K562 (cell line): ENCODE data around the gene ADGRG1. TPM values are rescaled to one million over a fixed set of nuclear protein-coding genes. Genes with fewer than 3 reads are reported as not detected.
A peak's percentile ranks its signal among the peaks of the same experiment; 100 is the strongest.

Experiments
- ATAC-seq: fragments of 200-7000 bp; cut with Tn5 transposase; 3 replicates; pipeline ENCODE4 v1.9.1; 2020; ENCODE audit warnings: moderate library complexity
- BruUV-seq: library from RNA; stranded (reverse); fragments of 400-500 nt; replicated peaks from 2 replicates; lab custom pipeline; 2021; lab: Mats Ljungman, UMichigan
- CTCF ChIA-PET: fragments of 300-600 bp; formaldehyde crosslinking; extraction: SDS; loops from one replicate; lab custom pipeline; 2021; ENCODE audit warnings: low intra/inter-chr PET ratio; lab: Yijun Ruan, JAX
- POLR2A ChIA-PET: fragments of 300-600, 350-650 bp; sonication (Branson Sonifier 250); formaldehyde crosslinking; extraction: SDS; loops from one replicate; lab custom pipeline; 2021; ENCODE audit warnings: antibody characterized with exemption, inconsistent platforms; lab: Yijun Ruan, JAX
- DNase-seq, 4 experiments: peaks; one replicate each; pipeline versions ENCODE4 v3.0.0 to v3.0.0-alpha.2; 2011 to 2018; ENCODE audit warnings: low spot score in 3 of 4, mixed read lengths in 3 of 4; ENCODE audit errors: extremely low read depth in 1 of 4
- FAIRE-seq: peaks from 2 replicates; lab custom pipeline; 2011; peaks lifted over from hg19 to GRCh38; lab: Jason Lieb, UNC
- H2AFZ ChIP-seq: 2 replicates; pipeline ENCODE4 v1.6.0; 2011; ENCODE audit warnings: low read depth, low read length, control low read depth, inconsistent platforms
- H3K27ac ChIP-seq: fragments of 200-600 bp; 3 replicates; pipeline ENCODE4 v1.8.0; 2011; ENCODE audit warnings: low read depth, mild to moderate bottlenecking, control low read depth, inconsistent platforms, low read length, moderate library complexity, mixed read lengths; ENCODE audit errors: extremely low read depth
- H3K27me3 ChIP-seq, 2 experiments: fragments of 300-600 bp in 1 of 2; 2 replicates in 1 of 2; 3 replicates in 1 of 2; pipeline versions ENCODE4 v1.6.0 to v1.8.0; 2011; ENCODE audit warnings: inconsistent platforms in 2 of 2, low read length in 2 of 2, mild to moderate bottlenecking in 1 of 2, mixed read lengths in 1 of 2, moderate library complexity in 1 of 2; ENCODE audit not compliant: control insufficient read depth in 2 of 2, insufficient read depth in 2 of 2
- H3K36me3 ChIP-seq: fragments of 300-600 bp; 3 replicates; pipeline ENCODE4 v1.8.0; 2011; ENCODE audit warnings: mild to moderate bottlenecking, low read length, inconsistent platforms; ENCODE audit not compliant: control insufficient read depth, insufficient read depth
- H3K4me1 ChIP-seq, 2 experiments: fragments of 200-600 bp in 1 of 2; replicated peaks in 1 of 2; 2 replicates in 1 of 2; 3 replicates in 1 of 2; pipeline versions ENCODE4 v1.5.1 to v1.8.0; 2011; ENCODE audit warnings: inconsistent platforms in 2 of 2, low read length in 2 of 2, mild to moderate bottlenecking in 1 of 2, mixed read lengths in 1 of 2, moderate library complexity in 1 of 2; ENCODE audit not compliant: control insufficient read depth in 2 of 2, insufficient read depth in 2 of 2
- H3K4me2 ChIP-seq: 2 replicates; pipeline ENCODE4 v1.6.1; 2011; ENCODE audit warnings: low read length, control low read depth, inconsistent platforms, mixed read lengths; ENCODE audit not compliant: insufficient read depth
- H3K4me3 ChIP-seq: fragments of 200-600 bp; sonication (generic), shearing (Covaris generic); 2 replicates; pipeline ENCODE4 v1.5.1; 2016; ENCODE audit warnings: control low read depth, inconsistent platforms
- H3K79me2 ChIP-seq: fragments of 200-600 bp; 3 replicates; pipeline ENCODE4 v1.8.0; 2011; ENCODE audit warnings: low read length, inconsistent platforms; ENCODE audit not compliant: control insufficient read depth, insufficient read depth
- H3K9ac ChIP-seq, 2 experiments: 2 replicates each; pipeline versions ENCODE4 v1.6.0 to v1.6.1; 2011; ENCODE audit warnings: low read depth in 2 of 2, low read length in 2 of 2, control low read depth in 1 of 2, inconsistent platforms in 1 of 2, mild to moderate bottlenecking in 1 of 2, mixed read lengths in 1 of 2; ENCODE audit not compliant: insufficient read depth in 1 of 2
- H3K9me1 ChIP-seq: one replicate; pipeline ENCODE4 v1.6.0; 2011; ENCODE audit warnings: inconsistent platforms, mild to moderate bottlenecking, low read length, moderate library complexity; ENCODE audit not compliant: control insufficient read depth, insufficient read depth
- H3K9me3 ChIP-seq: replicated peaks from 2 replicates; pipeline ENCODE4 v1.5.1; 2011; ENCODE audit warnings: low read depth, low read length, inconsistent platforms; ENCODE audit not compliant: control insufficient read depth, insufficient read depth
- H4K20me1 ChIP-seq: replicated peaks from 2 replicates; pipeline ENCODE4 v1.6.1; 2011; ENCODE audit warnings: low read length, inconsistent platforms, mixed read lengths; ENCODE audit not compliant: control insufficient read depth, insufficient read depth
- MED1 ChIP-seq: sonication (generic); formaldehyde crosslinking; IDR thresholded peaks from 2 replicates; pipeline ENCODE4 v1.8.1; 2023; ENCODE audit warnings: missing genetic modification reagents, borderline replicate concordance
- ZNF263 ChIP-seq: sonication (generic); formaldehyde crosslinking; IDR thresholded peaks from 2 replicates; pipeline ENCODE4 v1.8.0; 2022; ENCODE audit warnings: mild to moderate bottlenecking, missing genetic modification reagents, borderline replicate concordance
- WGBS: fragments of 100-300 bp; shearing (Covaris generic); methylation state at CpG from one replicate; pipeline ENCODE4 v1.1.6; 2016; ENCODE audit warnings: low coverage, mixed read lengths; ENCODE audit not compliant: insufficient coverage; ENCODE audit errors: missing lambda C conversion rate; 5-methylcytosine and 5-hydroxymethylcytosine counted together
- in situ Hi-C: fragments of 300-500 bp; cut with MboI; formaldehyde crosslinking; loops from 4 replicates; pipeline ENCODE4 v1.15.0; 2018; ENCODE audit warnings: inconsistent platforms, mixed read lengths
- intact Hi-C: fragments of 100-400 bp; cut with micrococcal nuclease; formaldehyde crosslinking; loops from 2 replicates; pipeline ENCODE4 v1.14.2; 2022
- polyA plus RNA-seq, 8 experiments: library from polyadenylated mRNA; depleted of rRNA in 4 of 8; stranded (reverse) in 5 of 8; unstranded in 3 of 8; fragments of >200 nt; fragmentation: Nextera tagmentation in 2 of 8; fragmentation: Illumina TruSeq in 1 of 8; extraction: Ambion mirVana in 2 of 8; extraction: Trizol in 1 of 8; gene quantifications; 2 replicates each; pipeline versions ENCODE4 v1.2.1 to v1.2.3, GENCODE V29; 2011 to 2014; ENCODE audit warnings: inconsistent platforms in 1 of 8, missing spikeins in 1 of 8
- total RNA-seq, 7 experiments: library from RNA; depleted of rRNA in 6 of 7; stranded (reverse); fragments of >200 nt in 6 of 7; fragmentation: Illumina TruSeq in 2 of 7; extraction: Trizol in 2 of 7; gene quantifications; 2 replicates each; pipeline versions ENCODE4 v1.2.1 to v1.2.3, GENCODE V29; 2011 to 2021; ENCODE audit warnings: low replicate concordance in 1 of 7

The ADGRG1 gene
- total and polyA plus RNA-seq, 9 of the 15 experiments (the other 6 are each of a cell fraction or from before 2014, with no cell fraction given) = 0.04 to 0.31 (median 0.16) TPM; not detected in 6

DNA sequence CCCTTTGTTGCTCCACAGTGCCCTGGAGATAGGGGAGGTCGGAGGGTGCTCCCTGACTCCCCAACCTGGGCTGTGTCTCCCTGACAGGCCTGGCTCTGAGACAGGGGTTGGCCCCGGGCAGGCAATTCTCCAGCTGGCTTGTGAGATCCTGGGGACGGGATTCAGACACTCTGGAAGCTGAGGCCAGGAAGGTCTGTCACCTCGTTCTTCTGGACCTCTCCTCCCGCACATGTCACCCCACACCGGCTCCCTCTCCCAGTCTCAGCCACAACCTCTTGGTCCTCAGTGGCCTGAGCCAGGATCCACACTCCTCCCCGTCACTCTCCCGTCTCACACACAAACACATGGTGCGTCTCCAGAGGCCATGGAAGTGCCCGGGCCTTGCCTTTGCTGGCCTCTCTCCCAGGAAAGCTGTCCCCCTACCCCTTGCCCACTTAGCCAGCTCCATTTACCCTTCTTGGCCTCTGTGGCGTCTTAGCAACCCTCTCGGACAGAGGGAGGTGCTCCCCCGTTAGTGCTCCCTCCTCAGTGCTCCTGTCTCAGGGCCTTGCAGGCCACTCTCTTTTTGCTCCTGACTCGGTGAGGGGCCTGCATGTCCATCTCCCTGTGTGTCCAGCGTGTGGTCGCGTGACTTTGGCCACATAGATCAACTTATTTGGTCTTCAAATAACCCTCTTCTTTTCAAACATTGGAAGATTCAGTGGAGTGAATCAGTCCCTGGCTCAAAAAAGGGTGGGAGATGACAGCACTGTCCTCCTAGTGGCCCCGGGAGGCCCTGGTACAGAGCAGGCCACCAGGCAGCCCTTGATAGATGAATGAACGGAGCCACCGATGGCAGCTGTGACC, 40.4 kb downstream of the ADGRG1 start:
- CTCF ChIA-PET = no interaction called here
- WGBS = 81% methylated on average over 17 of the region's 20 CpGs

More for the DNA sequence above, 40.4 kb downstream of the ADGRG1 start:
- H4K20me1 ChIP-seq = no peaks in the 10 kb centered on the region
- POLR2A ChIA-PET = interaction anchor here (0.5 to 1.1 kb wide), 2 partner anchors 15 to 68 kb away, joined by 3 to 5 read pairs; no protein-coding TSS in a partner anchor
- H3K27me3 ChIP-seq = 0 out of 5 replicates have a peak, but pooled peaks cover 0 to 5% of the 10 kb centered on the region in 2 experiments
- H3K4me2 ChIP-seq = no peak overlapping the region
- DNase-seq = no peak
- peaks cover 3% of the 10 kb centered on the region for H3K9me1 ChIP-seq
- FAIRE-seq = no peak
- H3K79me2 ChIP-seq = no peaks in the 10 kb centered on the region
- ATAC-seq = no peak
- TF ChIP-seq ZNF263 (CRISPR knock-in tag) (peak; percentile 97), MED1 (CRISPR knock-in tag) (no peak)
- intact Hi-C loops = loop anchor here (10.0 kb wide), 1 partner anchor 226 kb away; no protein-coding TSS in a partner anchor
- H3K4me3 ChIP-seq = no peak overlapping the region
- no peaks in the 10 kb centered on the region for H3K9me3 ChIP-seq
- no peak overlapping the region for H3K27ac ChIP-seq
- no peaks in the 10 kb centered on the region for H3K36me3 ChIP-seq
- peak overlapping the region in 1 of 2 experiments; percentile 59; a peak in 2 of 4 replicates for H3K9ac ChIP-seq
- H3K4me1 ChIP-seq = peaks cover 24 to 35% of the 10 kb centered on the region in 2 experiments
- no TSS peak for BruUV-seq
- H2AFZ ChIP-seq = no peak overlapping the region
- in situ Hi-C loops = loop anchor here (5.0 kb wide), 1 partner anchor 48 kb away; no protein-coding TSS in a partner anchor
